ENCODE data around the gene ELOVL1. TPM values are rescaled to one million over a fixed set of nuclear protein-coding genes. Genes with fewer than 3 reads are reported as not detected.
"Not testable (repeated sequence)": the region's sequence is repeated elsewhere in the genome, so short reads cannot be mapped to it uniquely, and the experiment has no call there.

The ELOVL1 gene
- total RNA-seq, 4 donors from 2014 or later = 26.3 to 65.0 (median 41.0) TPM

DNA sequence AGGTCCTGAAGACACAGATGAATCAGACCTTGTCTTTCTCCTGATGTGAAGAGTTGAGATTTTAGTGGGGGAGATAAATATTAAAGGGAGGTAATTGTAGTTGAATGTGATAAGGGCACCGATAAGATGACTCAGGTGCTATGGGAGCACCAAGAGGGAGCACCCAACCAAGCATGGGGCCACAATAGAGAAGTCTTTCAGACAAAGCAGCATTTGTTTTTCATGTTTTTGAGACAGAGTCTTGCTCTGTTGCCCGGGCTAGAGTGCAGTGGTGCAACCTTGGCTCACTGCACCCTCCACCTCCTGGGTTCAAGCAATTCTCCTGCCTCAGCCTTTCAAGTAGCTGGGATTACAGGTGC is 38.0 kb upstream of the ELOVL1 start:
- H3K27me3 ChIP-seq = no peaks in the 10 kb centered on the region
- H3K36me3 ChIP-seq = peaks cover 6 to 81% of the 10 kb centered on the region in 2 donors
- H3K27ac ChIP-seq = no peak overlapping the region
- H3K4me1 ChIP-seq = peaks cover 0 to 4% (median 0%) of the 10 kb centered on the region in 3 donors
- WGBS, 2 donors (ENCODE audit: low coverage in 1 of 2) = 90 to 91% methylated on average over 2 of the region's 2 CpGs
- no peak for ATAC-seq
- no peak for TF ChIP-seq EP300 (IDR thresholded peaks at IDR 0.05)
- no peaks in the 10 kb centered on the region for H3K9me3 ChIP-seq
- no peak overlapping the region for H3K4me3 ChIP-seq

DNA sequence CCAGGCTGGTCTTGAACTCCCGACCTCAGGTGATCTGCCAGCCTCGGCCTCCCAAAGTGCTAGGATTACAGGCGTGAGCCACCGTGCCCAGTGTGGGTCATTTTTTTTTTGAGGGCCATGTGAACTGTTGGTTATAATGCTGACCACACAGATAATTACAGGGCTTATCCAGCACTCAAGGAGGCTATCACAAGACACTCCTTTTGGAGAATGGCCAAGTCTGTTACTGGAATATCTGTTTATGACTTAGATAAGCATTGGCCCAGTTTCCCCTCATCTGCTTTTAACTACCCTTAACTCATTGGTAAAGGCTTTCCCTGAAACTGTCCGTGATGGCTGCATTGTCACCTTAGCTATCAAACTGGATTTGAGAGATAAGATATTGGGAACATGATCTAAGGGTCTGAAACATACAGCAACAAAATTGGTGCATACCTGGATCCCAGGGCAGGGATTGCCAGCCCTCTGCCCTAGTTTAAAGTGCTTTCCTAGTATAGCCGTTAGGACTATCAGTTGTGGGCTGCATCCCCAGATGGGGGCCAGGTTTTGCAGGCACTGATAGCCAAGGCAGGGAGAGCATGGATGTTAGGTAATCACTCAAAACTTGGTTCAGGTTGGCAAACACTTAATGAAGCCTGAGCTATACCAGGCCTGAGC is 37.5 kb upstream of the ELOVL1 start:
- Histone ChIP-seq H3K4me1 (peaks cover 0 to 4% (median 0%) of the 10 kb centered on the region in 3 donors), H3K36me3 (peaks cover 6 to 76% of the 10 kb centered on the region in 2 donors), H3K9me3 (no peaks in the 10 kb centered on the region), H3K27me3 (no peaks in the 10 kb centered on the region), H3K4me3 (no peak overlapping the region), H3K27ac (no peak overlapping the region)
- no peak for TF ChIP-seq POLR2A (IDR thresholded peaks at IDR 0.05)
- TF ChIP-seq, protein P1, sequence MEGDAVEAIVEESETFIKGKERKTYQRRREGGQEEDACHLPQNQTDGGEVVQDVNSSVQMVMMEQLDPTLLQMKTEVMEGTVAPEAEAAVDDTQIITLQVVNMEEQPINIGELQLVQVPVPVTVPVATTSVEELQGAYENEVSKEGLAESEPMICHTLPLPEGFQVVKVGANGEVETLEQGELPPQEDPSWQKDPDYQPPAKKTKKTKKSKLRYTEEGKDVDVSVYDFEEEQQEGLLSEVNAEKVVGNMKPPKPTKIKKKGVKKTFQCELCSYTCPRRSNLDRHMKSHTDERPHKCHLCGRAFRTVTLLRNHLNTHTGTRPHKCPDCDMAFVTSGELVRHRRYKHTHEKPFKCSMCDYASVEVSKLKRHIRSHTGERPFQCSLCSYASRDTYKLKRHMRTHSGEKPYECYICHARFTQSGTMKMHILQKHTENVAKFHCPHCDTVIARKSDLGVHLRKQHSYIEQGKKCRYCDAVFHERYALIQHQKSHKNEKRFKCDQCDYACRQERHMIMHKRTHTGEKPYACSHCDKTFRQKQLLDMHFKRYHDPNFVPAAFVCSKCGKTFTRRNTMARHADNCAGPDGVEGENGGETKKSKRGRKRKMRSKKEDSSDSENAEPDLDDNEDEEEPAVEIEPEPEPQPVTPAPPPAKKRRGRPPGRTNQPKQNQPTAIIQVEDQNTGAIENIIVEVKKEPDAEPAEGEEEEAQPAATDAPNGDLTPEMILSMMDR (IDR thresholded peaks at IDR 0.05) = no peak
- TF ChIP-seq EP300 (IDR thresholded peaks at IDR 0.05) = no peak
- no peak for TF ChIP-seq POLR2AphosphoS5 (IDR thresholded peaks at IDR 0.05)
- 78 to 80% methylated on average over 1 to 2 of the region's 6 CpGs for WGBS, 2 donors (ENCODE audit: low coverage in 1 of 2)
- no peak for ATAC-seq

DNA sequence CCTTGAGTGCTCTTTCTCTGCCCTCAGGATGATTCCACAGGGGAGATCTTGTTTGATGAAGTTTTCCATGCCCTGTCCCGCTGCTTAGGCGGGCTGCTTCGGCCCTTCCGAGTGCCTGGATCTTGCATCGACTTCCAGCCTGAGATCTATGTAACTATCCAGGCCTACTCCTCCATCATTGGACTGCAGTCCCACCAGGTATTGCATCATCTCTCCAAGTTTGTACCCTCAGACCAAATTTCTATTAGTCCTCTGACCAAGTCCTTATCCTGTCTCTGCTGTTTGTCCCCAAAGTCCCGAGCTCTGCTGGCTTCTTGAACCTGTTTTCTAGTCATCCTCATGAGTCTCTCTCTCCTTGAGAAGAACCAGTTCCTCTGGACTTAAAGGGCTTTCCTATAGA is 36.5 kb upstream of the ELOVL1 start:
- peaks cover 0 to 4% (median 0%) of the 10 kb centered on the region in 3 donors for H3K4me1 ChIP-seq
- no peak overlapping the region for H3K4me3 ChIP-seq
- ATAC-seq = no peak
- H3K9me3 ChIP-seq = no peaks in the 10 kb centered on the region
- peaks cover 6 to 66% of the 10 kb centered on the region in 2 donors for H3K36me3 ChIP-seq
- H3K27me3 ChIP-seq = no peaks in the 10 kb centered on the region
- H3K27ac ChIP-seq = no peak overlapping the region
- TF ChIP-seq POLR2A (IDR thresholded peaks at IDR 0.05) = no peak
- TF ChIP-seq EP300 (IDR thresholded peaks at IDR 0.05) = no peak
- TF ChIP-seq POLR2AphosphoS5 (IDR thresholded peaks at IDR 0.05) = no peak
- TF ChIP-seq, protein P1 (IDR thresholded peaks at IDR 0.05) = no peak
- WGBS, 2 donors (ENCODE audit: low coverage in 1 of 2) = 92% methylated on average over 5 of the region's 6 CpGs

DNA sequence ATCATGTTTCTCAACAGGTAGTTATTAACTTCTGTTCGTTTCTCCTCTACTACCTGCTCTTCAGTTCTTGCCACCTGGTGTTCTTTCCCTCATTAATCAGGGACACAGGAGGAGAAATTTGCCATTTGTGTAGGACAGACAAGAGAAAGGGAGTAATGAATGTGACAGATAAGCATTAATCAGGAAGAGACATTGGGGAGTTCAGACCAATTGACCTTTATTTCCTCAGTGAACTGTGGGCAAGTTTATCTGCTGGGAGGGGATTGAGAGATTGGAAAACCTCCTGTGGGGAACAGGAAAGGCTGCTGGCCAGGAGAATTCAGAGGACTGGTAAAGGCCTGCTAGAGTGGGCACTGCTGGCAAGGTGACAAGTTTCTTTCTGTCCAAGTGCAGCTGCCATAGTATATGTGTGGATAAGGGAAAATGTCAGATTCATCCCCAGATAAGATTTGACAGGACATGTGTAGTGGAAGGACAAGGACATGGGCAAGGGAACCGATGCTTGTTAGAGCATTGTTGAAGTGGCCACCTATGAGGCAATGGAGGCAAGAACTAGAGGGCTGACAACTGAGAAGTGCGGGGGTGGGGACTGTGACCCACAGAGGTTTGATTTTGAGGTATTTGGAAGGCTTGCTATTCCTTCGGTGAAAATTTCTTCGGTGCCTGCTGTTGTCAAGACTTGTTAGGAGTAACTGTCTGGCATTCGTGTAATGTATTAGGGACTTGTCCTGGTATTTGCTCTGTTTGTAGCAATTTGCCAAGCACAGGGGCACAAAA is 34.5 kb upstream of the ELOVL1 start:
- H3K4me1 ChIP-seq = peaks cover 0 to 4% (median 0%) of the 10 kb centered on the region in 3 donors
- H3K36me3 ChIP-seq = peaks cover 6 to 46% of the 10 kb centered on the region in 2 donors
- H3K9me3 ChIP-seq = no peaks in the 10 kb centered on the region
- H3K4me3 ChIP-seq = no peak overlapping the region
- ATAC-seq = no peak
- TF ChIP-seq POLR2AphosphoS5 (IDR thresholded peaks at IDR 0.05) (no peak), EP300 (IDR thresholded peaks at IDR 0.05) (no peak), POLR2A (IDR thresholded peaks at IDR 0.05) (no peak)
- TF ChIP-seq, protein P1 (IDR thresholded peaks at IDR 0.05) = no peak
- H3K27ac ChIP-seq = no peak overlapping the region
- no peaks in the 10 kb centered on the region for H3K27me3 ChIP-seq
- WGBS, 2 donors (ENCODE audit: low coverage in 1 of 2) = 76 to 89% methylated on average over 3 to 6 of the region's 6 CpGs

DNA sequence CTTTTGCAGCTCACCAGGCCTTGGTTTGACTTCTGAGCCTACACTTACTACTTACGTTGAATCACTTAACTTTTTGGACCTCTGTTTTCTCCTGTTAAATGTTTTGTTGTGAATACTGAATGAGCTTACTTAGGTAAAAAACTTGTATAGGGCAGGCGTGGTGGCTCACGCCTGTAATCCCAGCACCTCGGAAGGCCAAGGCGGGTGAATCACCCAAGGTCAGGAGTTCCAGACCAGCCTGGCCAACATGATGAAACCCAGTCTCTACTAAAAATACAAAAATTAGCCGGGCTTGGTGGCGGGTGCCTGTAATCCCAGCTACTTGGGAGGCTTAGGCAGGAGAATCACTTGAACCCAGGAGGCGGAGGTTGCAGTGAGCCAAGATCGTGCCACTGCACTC is 32.6 kb upstream of the ELOVL1 start:
- ATAC-seq, H3K4me3 ChIP-seq, H3K27me3 ChIP-seq, H3K27ac ChIP-seq, H3K9me3 ChIP-seq: not testable (repeated sequence)
- WGBS, 2 donors (ENCODE audit: low coverage in 1 of 2) = 93 to 100% methylated on average over 2 to 5 of the region's 9 CpGs
- H3K36me3 ChIP-seq = peaks cover 3 to 36% of the 10 kb centered on the region in 2 donors
- peaks cover 0 to 11% (median 0%) of the 10 kb centered on the region in 3 donors for H3K4me1 ChIP-seq

DNA sequence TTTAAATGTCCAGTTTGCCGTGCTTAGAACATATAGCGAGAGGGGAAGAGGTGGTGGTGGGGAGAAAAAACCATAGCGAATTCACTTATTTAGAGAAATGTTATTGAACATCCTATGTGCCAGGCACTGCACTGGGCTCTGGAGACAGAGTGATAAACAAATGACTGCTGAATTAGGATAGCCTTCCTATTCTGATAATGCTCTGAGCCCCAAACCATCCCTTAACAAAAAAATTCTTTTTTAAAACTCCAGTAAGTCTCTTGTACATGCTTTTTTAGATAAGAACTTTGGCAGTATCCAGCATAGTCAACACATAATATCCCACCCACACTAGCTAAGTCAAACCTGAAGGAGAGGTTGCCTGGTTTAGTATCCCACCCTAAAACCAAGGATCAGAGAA is 30.4 kb upstream of the ELOVL1 start:
- no peak overlapping the region for H3K27ac ChIP-seq
- WGBS, 2 donors (ENCODE audit: low coverage in 1 of 2) = 90 to 94% methylated on average over 3 of the region's 3 CpGs
- TF ChIP-seq, protein P1 (IDR thresholded peaks at IDR 0.05) = no peak
- TF ChIP-seq POLR2A (IDR thresholded peaks at IDR 0.05) (no peak), EP300 (IDR thresholded peaks at IDR 0.05) (no peak), POLR2AphosphoS5 (IDR thresholded peaks at IDR 0.05) (no peak)
- peaks cover 1 to 19% of the 10 kb centered on the region in 2 donors for H3K36me3 ChIP-seq
- peaks cover 0 to 11% (median 0%) of the 10 kb centered on the region in 3 donors for H3K4me1 ChIP-seq
- H3K9me3 ChIP-seq = no peaks in the 10 kb centered on the region
- H3K27me3 ChIP-seq = no peaks in the 10 kb centered on the region
- ATAC-seq = no peak
- H3K4me3 ChIP-seq = no peak overlapping the region

Data from gastroesophageal sphincter (tissue), 4 donors.